Superior temporal gyrus (tissue), 1 donor: ENCODE results near the gene LILRA6.

Experiments used
- DNase-seq: peaks from one replicate; pipeline ENCODE4 v3.0.0-alpha.2; 2016; ENCODE audit errors: extremely low spot score

Gene LILRA6

GRCh38 chr19:54188215-54188871 is 54.2 kb downstream of the LILRA6 start:
- DNase-seq = no peak

- no peak for DNase-seq
Observed at GRCh38 chr19:54186934-54187381, 55.6 kb downstream of the LILRA6 start.
